AG09319 (cell line): ENCODE data around the gene ZNF143.

Experiments
- DNase-seq: peaks from one replicate; pipeline ENCODE4 v3.0.0-alpha.2; 2010; ENCODE audit warnings: low read depth; ENCODE audit errors: extremely low read depth
- CTCF ChIP-seq: IDR thresholded peaks from 2 replicates; pipeline ENCODE4 v1.5.1; 2011; ENCODE audit warnings: low read depth, mild to moderate bottlenecking, inconsistent platforms, low read length, moderate library complexity

ZNF143 gene

GRCh38 chr11:9550191-9550628, 89.4 kb downstream of the ZNF143 start:
- TF ChIP-seq CTCF: no peak
- no peak for DNase-seq

- DNase-seq: no peak
These were observed 100.6 kb downstream of the ZNF143 start for GRCh38 chr11:9561279-9561982.

GRCh38 chr11:9562716-9563115, 101.9 kb downstream of the ZNF143 start:
- no peak for TF ChIP-seq CTCF
- no peak for DNase-seq

More at GRCh38 chr11:9561279-9561982, 100.6 kb downstream of the ZNF143 start:
- no peak for TF ChIP-seq CTCF

GRCh38 chr11:9563196-9563730, 102.5 kb downstream of the ZNF143 start:
- no peak for TF ChIP-seq CTCF
- no peak for DNase-seq

- DNase-seq: peak; percentile 98
- TF ChIP-seq CTCF: no peak
These were observed 105.2 kb downstream of the ZNF143 start for GRCh38 chr11:9565822-9566560.

GRCh38 chr11:9566561-9567063, 105.8 kb downstream of the ZNF143 start:
- no peak for TF ChIP-seq CTCF
- DNase-seq: peak; percentile 42

- DNase-seq: no peak
- TF ChIP-seq CTCF: no peak
These were observed 106.6 kb downstream of the ZNF143 start for GRCh38 chr11:9567401-9567800.
